Endothelial cell of umbilical vein (primary cell): ENCODE measurements around the gene STAC3. TPM values are rescaled to one million over a fixed set of nuclear protein-coding genes. Genes with fewer than 3 reads are reported as not detected.

ENCODE experiments used
- BruUV-seq: library from RNA; stranded (reverse); fragments of 400-500 nt; replicated peaks from 2 replicates; lab custom pipeline; 2021; lab: Mats Ljungman, UMichigan
- CTCF ChIA-PET: fragments of 300-600, 350-600 bp; sonication (Branson Sonifier 250); formaldehyde crosslinking; loops from one replicate; lab custom pipeline; 2021; ENCODE audit warnings: antibody characterized with exemption, inconsistent platforms; lab: Charles Lee
- POLR2A ChIA-PET: fragments of 300-600, 350-600 bp; sonication (Branson Sonifier 250); formaldehyde crosslinking; loops from one replicate; lab custom pipeline; 2021; ENCODE audit warnings: antibody characterized with exemption, inconsistent platforms; lab: Charles Lee
- DNase-seq: peaks from one replicate; pipeline ENCODE4 v3.0.0-alpha.2; 2011; ENCODE audit warnings: low read depth, low spot score
- FAIRE-seq: peaks from 2 replicates; lab custom pipeline; 2011; peaks lifted over from hg19 to GRCh38; lab: Jason Lieb, UNC
- H2AFZ ChIP-seq: 2 replicates; pipeline ENCODE4 v1.6.0; 2012; ENCODE audit warnings: low read depth, low read length, control low read depth, inconsistent platforms
- H3K27ac ChIP-seq: 2 replicates; pipeline ENCODE4 v1.5.1; 2011; ENCODE audit warnings: low read depth, mild to moderate bottlenecking, control low read depth, low read length, moderate library complexity; ENCODE audit not compliant: insufficient read depth
- H3K27me3 ChIP-seq, 2 experiments: 2 replicates each; pipeline versions ENCODE4 v1.6.0 to v1.6.1; 2011; ENCODE audit warnings: low read length in 2 of 2, mixed read lengths in 1 of 2; ENCODE audit not compliant: control insufficient read depth in 2 of 2, insufficient read depth in 2 of 2
- H3K36me3 ChIP-seq, 2 experiments: 2 replicates in 1 of 2; 3 replicates in 1 of 2; pipeline ENCODE4 v1.5.1; 2011; ENCODE audit warnings: low read length in 2 of 2, mild to moderate bottlenecking in 1 of 2, moderate library complexity in 1 of 2; ENCODE audit not compliant: control insufficient read depth in 2 of 2, insufficient read depth in 2 of 2; ENCODE audit errors: extremely low read depth in 1 of 2
- H3K4me1 ChIP-seq: 3 replicates; pipeline ENCODE4 v1.5.1; 2011; ENCODE audit warnings: mild to moderate bottlenecking, low read length; ENCODE audit not compliant: control insufficient read depth, insufficient read depth; ENCODE audit errors: extremely low read depth
- H3K4me2 ChIP-seq: 2 replicates; pipeline ENCODE4 v1.6.1; 2011; ENCODE audit warnings: low read length, control low read depth, mixed read lengths; ENCODE audit not compliant: insufficient read depth
- H3K4me3 ChIP-seq, 3 experiments: fragments of 200-600 bp in 1 of 3; sonication (generic), shearing (Covaris generic) in 1 of 3; replicated peaks in 1 of 3; 2 replicates each; pipeline ENCODE4 v1.5.1; 2011 to 2016; ENCODE audit warnings: control low read depth in 3 of 3, low read length in 3 of 3, mild to moderate bottlenecking in 2 of 3, inconsistent platforms in 1 of 3, low read depth in 1 of 3, moderate library complexity in 1 of 3; ENCODE audit not compliant: insufficient read depth in 1 of 3
- H3K79me2 ChIP-seq: 2 replicates; pipeline ENCODE4 v1.6.0; 2012; ENCODE audit warnings: low read length, inconsistent platforms; ENCODE audit not compliant: control insufficient read depth, insufficient read depth
- H3K9ac ChIP-seq: replicated peaks from 2 replicates; pipeline ENCODE3; 2011; ENCODE audit warnings: low read length, control low read depth; ENCODE audit not compliant: insufficient read depth; ENCODE audit errors: extremely low read depth
- H3K9me1 ChIP-seq: replicated peaks from 3 replicates; pipeline ENCODE4 v1.6.0; 2011; ENCODE audit warnings: mild to moderate bottlenecking, low read length; ENCODE audit not compliant: control insufficient read depth, insufficient read depth; ENCODE audit errors: extremely low read depth
- H3K9me3 ChIP-seq: replicated peaks from 2 replicates; pipeline ENCODE4 v1.5.1; 2012; ENCODE audit warnings: low read length, inconsistent platforms; ENCODE audit not compliant: control insufficient read depth, insufficient read depth
- H4K20me1 ChIP-seq: replicated peaks from 2 replicates; pipeline ENCODE3; 2011; ENCODE audit warnings: mild to moderate bottlenecking, low read length; ENCODE audit not compliant: control insufficient read depth, insufficient read depth; ENCODE audit errors: extremely low read depth
- GATA2 ChIP-seq: IDR thresholded peaks from 2 replicates; pipeline ENCODE4 v1.7.0; 2011; ENCODE audit warnings: low read depth, mild to moderate bottlenecking, moderate library complexity, mixed read lengths, low read length; ENCODE audit not compliant: insufficient read length, insufficient read depth
- JUN ChIP-seq: IDR thresholded peaks from 2 replicates; pipeline ENCODE4 v1.6.1; 2011; ENCODE audit warnings: borderline replicate concordance, low read depth; ENCODE audit not compliant: insufficient read length, insufficient read depth
- MYC ChIP-seq: IDR thresholded peaks from one replicate; pipeline ENCODE4 v1.6.1; 2011; ENCODE audit warnings: mild to moderate bottlenecking, low read depth, low read length
- dilution Hi-C: fragments of 300-500 bp; cut with MboI; formaldehyde crosslinking; loops from one replicate; pipeline ENCODE4 v1.15.0; 2019; ENCODE audit warnings: low sequenced_read_pairs; ENCODE audit not compliant: extremely low pct_ligation_motif_present
- intact Hi-C: fragments of 100-400 bp; cut with micrococcal nuclease; formaldehyde crosslinking; loops from one replicate; pipeline ENCODE4 v1.10.0; 2022
- polyA plus RNA-seq, 4 experiments: library from polyadenylated mRNA; depleted of rRNA in 3 of 4; stranded (reverse) in 3 of 4; unstranded in 1 of 4; fragments of >200 nt; gene quantifications; 2 replicates each; pipeline versions ENCODE4 v1.2.1 to v1.2.3, GENCODE V29; 2011 to 2012; ENCODE audit warnings: missing spikeins in 1 of 4
- total RNA-seq: library from RNA; stranded (reverse); gene quantifications from 2 replicates; pipeline ENCODE4 v1.2.3, GENCODE V29; 2021
- TF ChIP-seq, protein P1 (sequence below): IDR thresholded peaks from 2 replicates; pipeline ENCODE4 v1.6.1; 2011; ENCODE audit not compliant: insufficient read depth, insufficient read length
- TF ChIP-seq, protein P2 (sequence below), 2 donors: IDR thresholded peaks; 1 replicate in 1 of 2; 2 replicates in 1 of 2; pipeline ENCODE4 v1.5.1; 2011; ENCODE audit warnings: low read length in 2 of 2, mild to moderate bottlenecking in 2 of 2, moderate library complexity in 2 of 2, control low read depth in 1 of 2, inconsistent platforms in 1 of 2, low read depth in 1 of 2; ENCODE audit not compliant: insufficient read depth in 1 of 2; ENCODE audit errors: extremely low read depth in 1 of 2

The STAC3 gene
- total and polyA plus RNA-seq, 2 donors (not counting 3 experiments of a cell fraction or from before 2014, with no cell fraction given): 0.36 to 0.55 TPM

DNA sequence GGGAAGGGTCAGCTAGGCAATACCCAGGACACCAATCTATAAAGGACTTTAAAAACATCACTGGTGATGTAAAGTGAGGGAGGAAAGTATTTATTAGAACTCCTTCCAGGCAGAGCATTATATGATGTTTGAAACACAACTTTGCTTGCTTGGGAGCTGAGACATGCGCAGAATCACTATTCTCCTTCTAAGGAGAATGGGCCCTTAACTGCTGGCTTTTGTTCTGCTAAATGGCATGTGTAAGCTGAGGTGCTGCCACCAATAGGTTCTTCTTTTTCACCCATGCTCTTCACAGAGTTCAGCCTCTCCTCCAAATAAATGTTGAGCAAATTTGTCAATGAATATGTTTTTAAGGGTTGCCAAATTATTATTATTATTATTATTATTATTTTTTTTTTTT, 3.9 kb downstream of the STAC3 start:
- intact Hi-C loops (no loop called here), dilution Hi-C loops (no loop called here)
- POLR2A ChIA-PET: no interaction called here
- no peak for TF ChIP-seq JUN
- TF ChIP-seq, protein P1, sequence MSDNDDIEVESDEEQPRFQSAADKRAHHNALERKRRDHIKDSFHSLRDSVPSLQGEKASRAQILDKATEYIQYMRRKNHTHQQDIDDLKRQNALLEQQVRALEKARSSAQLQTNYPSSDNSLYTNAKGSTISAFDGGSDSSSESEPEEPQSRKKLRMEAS: no peak
- TF ChIP-seq, protein P2, sequence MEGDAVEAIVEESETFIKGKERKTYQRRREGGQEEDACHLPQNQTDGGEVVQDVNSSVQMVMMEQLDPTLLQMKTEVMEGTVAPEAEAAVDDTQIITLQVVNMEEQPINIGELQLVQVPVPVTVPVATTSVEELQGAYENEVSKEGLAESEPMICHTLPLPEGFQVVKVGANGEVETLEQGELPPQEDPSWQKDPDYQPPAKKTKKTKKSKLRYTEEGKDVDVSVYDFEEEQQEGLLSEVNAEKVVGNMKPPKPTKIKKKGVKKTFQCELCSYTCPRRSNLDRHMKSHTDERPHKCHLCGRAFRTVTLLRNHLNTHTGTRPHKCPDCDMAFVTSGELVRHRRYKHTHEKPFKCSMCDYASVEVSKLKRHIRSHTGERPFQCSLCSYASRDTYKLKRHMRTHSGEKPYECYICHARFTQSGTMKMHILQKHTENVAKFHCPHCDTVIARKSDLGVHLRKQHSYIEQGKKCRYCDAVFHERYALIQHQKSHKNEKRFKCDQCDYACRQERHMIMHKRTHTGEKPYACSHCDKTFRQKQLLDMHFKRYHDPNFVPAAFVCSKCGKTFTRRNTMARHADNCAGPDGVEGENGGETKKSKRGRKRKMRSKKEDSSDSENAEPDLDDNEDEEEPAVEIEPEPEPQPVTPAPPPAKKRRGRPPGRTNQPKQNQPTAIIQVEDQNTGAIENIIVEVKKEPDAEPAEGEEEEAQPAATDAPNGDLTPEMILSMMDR (IDR thresholded peaks at IDR 0.05; ENCODE audit: extremely low read depth in 1 of 2, insufficient read depth in 1 of 2, low read depth in 1 of 2, low read length in 2 of 2): no peak
- no peak for TF ChIP-seq GATA2
- TF ChIP-seq MYC: no peak
- no peak overlapping the region for H3K9ac ChIP-seq
- no peaks in the 10 kb centered on the region for H3K79me2 ChIP-seq
- no peak for DNase-seq
- no peaks in the 10 kb centered on the region for H3K9me3 ChIP-seq
- H3K27me3 ChIP-seq: peaks cover 7 to 16% of the 10 kb centered on the region in 2 experiments
- no peak overlapping the region for H2AFZ ChIP-seq
- CTCF ChIA-PET: interaction anchor here (1.3 to 10.7 kb wide), 2 partner anchors 33 to 206 kb away, joined by 3 to 214 read pairs; no protein-coding TSS in a partner anchor
- H3K4me3 ChIP-seq: no peak overlapping the region
- H3K9me1 ChIP-seq: no peaks in the 10 kb centered on the region
- no peak overlapping the region for H3K27ac ChIP-seq
- H3K36me3 ChIP-seq: no peaks in the 10 kb centered on the region
- BruUV-seq: no TSS peak
- peaks cover 3% of the 10 kb centered on the region for H3K4me1 ChIP-seq
- H3K4me2 ChIP-seq: no peak overlapping the region
- H4K20me1 ChIP-seq: no peaks in the 10 kb centered on the region
- FAIRE-seq: no peak
